HCT116 (cell line): ENCODE measurements around the gene AP5Z1. TPM values are rescaled to one million over a fixed set of nuclear protein-coding genes. Genes with fewer than 3 reads are reported as not detected.

Experiments used
- ATAC-seq: fragments of 200-7000 bp; cut with Tn5 transposase; 2 replicates; pipeline ENCODE4 v1.9.1; 2020; ENCODE audit warnings: mild to moderate bottlenecking, moderate library complexity
- BruUV-seq: library from RNA; stranded (reverse); fragments of 400-500 nt; replicated peaks from 2 replicates; lab custom pipeline; 2021; lab: Mats Ljungman, UMichigan
- CTCF ChIA-PET: fragments of 300-600 bp; sonication (Branson Sonifier 250); formaldehyde crosslinking; loops from one replicate; lab custom pipeline; 2021; ENCODE audit warnings: antibody characterized with exemption; lab: Charles Lee
- POLR2A ChIA-PET: fragments of 300-600, 350-600 bp; sonication (Branson Sonifier 250); formaldehyde crosslinking; loops from one replicate; lab custom pipeline; 2021; ENCODE audit warnings: antibody characterized with exemption; lab: Charles Lee
- RAD21 ChIA-PET, 2 experiments: fragments of 300-600 bp; sonication (Branson Sonifier 250); formaldehyde crosslinking; loops; one replicate each; lab custom pipeline; 2023; ENCODE audit warnings: low total read pairs in 2 of 2; ENCODE audit not compliant: uncharacterized antibody in 2 of 2, unreplicated experiment in 2 of 2, low non-redundant PET in 1 of 2; lab: Charles Lee
- DNase-seq: peaks from one replicate; pipeline ENCODE4 v3.0.0-alpha.2; 2010; ENCODE audit warnings: low read depth, low spot score
- H2AFZ ChIP-seq: fragments of 200-600 bp; shearing (Covaris generic), sonication (generic); 2 replicates; pipeline ENCODE4 v1.6.1; 2017; ENCODE audit warnings: low read depth, mixed run types, mixed read lengths, antibody characterized with exemption, low read length; ENCODE audit not compliant: poor library complexity, severe bottlenecking
- H3K27ac ChIP-seq: 2 replicates; pipeline ENCODE4 v1.5.1; 2012; ENCODE audit warnings: low read depth, low read length
- H3K27me3 ChIP-seq: fragments of 200-600 bp; sonication (generic); 2 replicates; pipeline ENCODE4 v1.6.1; 2016; ENCODE audit warnings: mixed run types, low read length, mixed read lengths; ENCODE audit not compliant: insufficient read depth
- H3K36me3 ChIP-seq, 2 experiments: fragments of 200-500 bp in 1 of 2; fragments of 200-600 bp in 1 of 2; sonication (Bioruptor generic) in 1 of 2; sonication (generic) in 1 of 2; 2 replicates each; pipeline versions ENCODE4 v1.5.1 to v1.6.1; 2014 to 2016; ENCODE audit warnings: low read length in 2 of 2, inconsistent platforms in 1 of 2, mixed read lengths in 1 of 2, mixed run types in 1 of 2; ENCODE audit not compliant: insufficient read depth in 2 of 2, control insufficient read depth in 1 of 2
- H3K4me1 ChIP-seq, 2 experiments: fragments of 200-600 bp in 1 of 2; sonication (generic) in 1 of 2; 2 replicates each; pipeline versions ENCODE4 v1.5.1 to v1.6.1; 2012 to 2017; ENCODE audit warnings: low read length in 2 of 2, inconsistent platforms in 1 of 2, mild to moderate bottlenecking in 1 of 2, mixed read lengths in 1 of 2, mixed run types in 1 of 2, moderate library complexity in 1 of 2; ENCODE audit not compliant: insufficient read depth in 2 of 2, control insufficient read depth in 1 of 2
- H3K4me2 ChIP-seq: fragments of 200-600 bp; sonication (generic); 2 replicates; pipeline ENCODE4 v1.6.1; 2017; ENCODE audit warnings: mixed run types, low read length, mixed read lengths
- H3K4me3 ChIP-seq, 2 experiments: fragments of 200-600 bp in 1 of 2; sonication (generic) in 1 of 2; replicated peaks in 1 of 2; 2 replicates each; pipeline ENCODE4 v1.5.1; 2011 to 2016; ENCODE audit warnings: low read length in 2 of 2, control low read depth in 1 of 2, low read depth in 1 of 2, mild to moderate bottlenecking in 1 of 2, mixed read lengths in 1 of 2, mixed run types in 1 of 2
- H3K79me2 ChIP-seq: fragments of 200-600 bp; sonication (generic); 2 replicates; pipeline ENCODE4 v1.6.1; 2017; ENCODE audit warnings: mild to moderate bottlenecking, mixed run types, low read length, moderate library complexity, mixed read lengths; ENCODE audit not compliant: insufficient read depth
- H3K9ac ChIP-seq: fragments of 200-600 bp; sonication (generic); 2 replicates; pipeline ENCODE4 v1.6.1; 2016; ENCODE audit warnings: low read length, mixed read lengths
- H3K9me2 ChIP-seq: fragments of 200-600 bp; sonication (generic), shearing (Covaris generic); 2 replicates; pipeline ENCODE4 v1.6.1; 2017; ENCODE audit warnings: mixed run types, mild to moderate bottlenecking, moderate library complexity; ENCODE audit not compliant: insufficient read depth
- H3K9me3 ChIP-seq, 2 experiments: fragments of 200-500 bp in 1 of 2; fragments of 200-600 bp in 1 of 2; sonication (Bioruptor generic) in 1 of 2; sonication (generic) in 1 of 2; 2 replicates each; pipeline ENCODE4 v1.6.1; 2014 to 2017; ENCODE audit warnings: low read length in 2 of 2, mixed read lengths in 2 of 2, inconsistent platforms in 1 of 2, low read depth in 1 of 2, mild to moderate bottlenecking in 1 of 2, mixed run types in 1 of 2, moderate library complexity in 1 of 2; ENCODE audit not compliant: control insufficient read depth in 1 of 2, insufficient read depth in 1 of 2
- H4K20me1 ChIP-seq: fragments of 200-600 bp; sonication (generic), shearing (Covaris generic); 2 replicates; pipeline ENCODE4 v1.6.1; 2017; ENCODE audit warnings: mixed run types, mild to moderate bottlenecking, moderate library complexity; ENCODE audit not compliant: insufficient read depth
- ATF3 ChIP-seq: IDR thresholded peaks from 2 replicates; pipeline ENCODE4 v1.6.1; 2012
- CEBPB ChIP-seq: IDR thresholded peaks from 2 replicates; pipeline ENCODE4 v1.6.1; 2012; ENCODE audit warnings: low read depth
- CTCF ChIP-seq, 3 experiments: fragments of 200-600 bp in 1 of 3; sonication (generic) in 1 of 3; IDR thresholded peaks in 2 of 3; conservative IDR thresholded peaks in 1 of 3; 2 replicates each; pipeline ENCODE4 v1.5.1; 2012 to 2017; ENCODE audit warnings: low read depth in 2 of 3, low read length in 2 of 3, antibody characterized with exemption in 1 of 3, borderline replicate concordance in 1 of 3, control low read depth in 1 of 3, mild to moderate bottlenecking in 1 of 3, mixed read lengths in 1 of 3, mixed run types in 1 of 3, moderate library complexity in 1 of 3; ENCODE audit not compliant: insufficient read depth in 1 of 3
- EGR1 ChIP-seq: IDR thresholded peaks from 2 replicates; pipeline ENCODE4 v1.6.1; 2012; ENCODE audit warnings: low read depth
- JUND ChIP-seq: IDR thresholded peaks from 2 replicates; pipeline ENCODE4 v1.6.1; 2012
- RAD21 ChIP-seq: IDR thresholded peaks from 2 replicates; pipeline ENCODE4 v1.6.1; 2012; ENCODE audit warnings: low read depth, mild to moderate bottlenecking
- SIN3A ChIP-seq: IDR thresholded peaks from 2 replicates; pipeline ENCODE4 v1.6.1; 2012; ENCODE audit warnings: low read depth
- SP1 ChIP-seq: IDR thresholded peaks from 2 replicates; pipeline ENCODE4 v1.6.1; 2012; ENCODE audit warnings: low read depth
- SRF ChIP-seq: IDR thresholded peaks from 2 replicates; pipeline ENCODE4 v1.6.1; 2012; ENCODE audit warnings: low read depth
- YY1 ChIP-seq: IDR thresholded peaks from 2 replicates; pipeline ENCODE4 v1.6.1; 2011; ENCODE audit warnings: low read length, low read depth, moderate library complexity, mild to moderate bottlenecking; ENCODE audit not compliant: insufficient replicate concordance; ENCODE audit errors: extremely low read depth
- intact Hi-C: fragments of 100-400 bp; cut with micrococcal nuclease; formaldehyde crosslinking; loops from 2 replicates; pipeline ENCODE4 v1.10.0; 2022
- total RNA-seq: library from RNA; stranded (reverse); gene quantifications from one replicate; pipeline ENCODE4 v1.2.1, GENCODE V29; 2021; ENCODE audit not compliant: unreplicated experiment

AP5Z1 gene
- total RNA-seq, 1 experiment from 2014 or later: 23.2 TPM

- ATAC-seq (no peak), DNase-seq (no peak)
- Histone ChIP-seq H3K9ac (peak overlapping the region; percentile 89; the same call in 1 of the 2 replicates), H3K4me3 (peak overlapping the region; percentile 97 to 100; a peak in 3 of 4 replicates), H4K20me1 (no peaks in the 10 kb centered on the region), H3K27me3 (no peaks in the 10 kb centered on the region), H3K4me1 (peaks cover 5 to 16% of the 10 kb centered on the region in 2 experiments; a peak in 3 of 4 replicates), H2AFZ (no peak overlapping the region), H3K79me2 (peaks cover 27% of the 10 kb centered on the region), H3K36me3 (no peaks in the 10 kb centered on the region; a peak in 2 of 4 replicates), H3K27ac (no peak overlapping the region), H3K9me2 (no peaks in the 10 kb centered on the region), H3K9me3 (no peaks in the 10 kb centered on the region), H3K4me2 (peak overlapping the region; percentile 88)
- no TSS peak for BruUV-seq
- ChIA-PET RAD21 (no interaction called here), POLR2A (no interaction called here), CTCF (no interaction called here)
- intact Hi-C loops: no loop called here
- no peak for TF ChIP-seq SRF
- TF ChIP-seq CTCF (IDR thresholded peaks at IDR 0.05 in 2 of 3, conservative IDR thresholded peaks at IDR 0.05 in 1 of 3; ENCODE audit: borderline replicate concordance in 1 of 3, insufficient read depth in 1 of 3, low read depth in 2 of 3, low read length in 2 of 3): no peak
- no peak for TF ChIP-seq RAD21
- no peak for TF ChIP-seq ATF3
- no peak for TF ChIP-seq YY1
- no peak for TF ChIP-seq SIN3A
- TF ChIP-seq SP1: no peak
- no peak for TF ChIP-seq JUND
- no peak for TF ChIP-seq CEBPB
- no peak for TF ChIP-seq EGR1
Measured at GRCh38 chr7:4774007-4774406, 1.4 kb upstream of the AP5Z1 start.
